Measurements from ENCODE around the gene MAP3K14. TPM values are rescaled to one million over a fixed set of nuclear protein-coding genes. Genes with fewer than 3 reads are reported as not detected.

The MAP3K14 gene
- total and polyA plus RNA-seq, 2 of the 4 experiments (the other 2 are of a cell fraction) = 4.1 to 21.7 TPM

GRCh38 chr17:45256114-45256966, 60.5 kb downstream of the MAP3K14 start (continued):
- TF ChIP-seq SMC3 (IDR thresholded peaks at IDR 0.05; ENCODE audit: low read depth, low read length) = no peak

GRCh38 chr17:45255358-45255757, 61.5 kb downstream of the MAP3K14 start:
- Histone ChIP-seq H2BK120ac (ENCODE audit: low read depth, low read length) (no peak overlapping the region), H4K20me1 (ENCODE audit: insufficient read depth, low read length) (no peaks in the 10 kb centered on the region), H3K79me1 (ENCODE audit: low read depth in 1 of 2, low read length in 2 of 2) (no peaks in the 10 kb centered on the region), H3K14ac (replicated peaks; ENCODE audit: low read depth, low read length) (no peak overlapping the region), H3K9me1 (ENCODE audit: insufficient read depth, low read length) (no peaks in the 10 kb centered on the region), H3K36me3 (ENCODE audit: control insufficient read depth, insufficient read depth, low read length) (no peaks in the 10 kb centered on the region), H3K56ac (ENCODE audit: extremely low read depth, insufficient read depth, low read length) (no peak overlapping the region), H3K18ac (ENCODE audit: low read depth, low read length) (no peak overlapping the region), H3K27me3 (ENCODE audit: control insufficient read depth, insufficient read depth, low read length) (no peaks in the 10 kb centered on the region), H3K23ac (ENCODE audit: low read depth, low read length) (no peak overlapping the region), H4K8ac (ENCODE audit: low read depth in 2 of 2, low read length in 2 of 2) (no peak overlapping the region), H4K5ac (ENCODE audit: low read depth, low read length) (no peak overlapping the region), H4K91ac (ENCODE audit: insufficient read depth, low read depth, low read length) (no peak overlapping the region), H3K9ac (ENCODE audit: low read depth, low read length) (no peak overlapping the region), H2BK20ac (ENCODE audit: low read depth, low read length) (no peak overlapping the region), H2BK5ac (ENCODE audit: low read depth, low read length, poor library complexity, severe bottlenecking) (no peak overlapping the region), H2AK5ac (ENCODE audit: low read depth, low read length) (no peak overlapping the region), H3K4me2 (ENCODE audit: low read depth, low read length) (no peak overlapping the region), H3K27ac (ENCODE audit: insufficient read depth, low read length) (no peak overlapping the region), H2AFZ (replicated peaks; ENCODE audit: low read length, poor library complexity) (no peak overlapping the region), H3K4ac (ENCODE audit: low read depth, low read length) (no peak overlapping the region), H3K4me1 (ENCODE audit: control insufficient read depth, insufficient read depth, low read length) (no peaks in the 10 kb centered on the region), H2AK9ac (replicated peaks; ENCODE audit: low read depth, low read length, poor library complexity) (no peak overlapping the region), H2BK15ac (ENCODE audit: low read depth, low read length) (no peak overlapping the region), H3K9me3 (ENCODE audit: control insufficient read depth, insufficient read depth, low read length) (no peaks in the 10 kb centered on the region), H3K4me3 (ENCODE audit: insufficient read depth, low read depth, low read length) (no peak overlapping the region)
- WGBS, 2 experiments (ENCODE audit: extremely low coverage in 2 of 2, insufficient read length in 1 of 2) = 80% methylated on average over 2 of the region's 8 CpGs; no CpG with 5 or more reads in 1 of the 2 experiments
- intact Hi-C loops (cut with micrococcal nuclease) (no loop called here), dilution Hi-C loops (cut with HindIII; ENCODE audit: low sequenced_read_pairs, unreplicated experiment) (no loop called here), in situ Hi-C loops (cut with MboI; ENCODE audit: low sequenced_read_pairs) (no loop called here)
- ATAC-seq (ENCODE audit: low read depth) (no peak), DNase-seq (no peak)
- no TSS peak for BruUV-seq (replicated peaks)
- POLR2A ChIA-PET (ENCODE audit: unreplicated experiment) = no interaction called here
- CTCF ChIA-PET = no interaction called here
- TF ChIP-seq BHLHE40 (IDR thresholded peaks at IDR 0.05; ENCODE audit: low read depth, low read length) (no peak), SMC3 (IDR thresholded peaks at IDR 0.05; ENCODE audit: low read depth, low read length) (no peak), RAD21 (IDR thresholded peaks at IDR 0.05; ENCODE audit: low read length) (no peak), CTCF (conservative IDR thresholded peaks at IDR 0.05; ENCODE audit: low read depth, low read length) (no peak), USF2 (IDR thresholded peaks at IDR 0.05; ENCODE audit: low read depth, low read length) (no peak), RFX5 (IDR thresholded peaks at IDR 0.05; ENCODE audit: low read depth, low read length) (no peak), MAFK (IDR thresholded peaks at IDR 0.05; ENCODE audit: low read depth, low read length) (no peak), CEBPB (IDR thresholded peaks at IDR 0.05; ENCODE audit: low read depth, low read length) (no peak), FOS (IDR thresholded peaks at IDR 0.05; ENCODE audit: low read depth, low read length) (no peak), ELK1 (IDR thresholded peaks at IDR 0.05; ENCODE audit: borderline replicate concordance, low read depth, low read length) (no peak), NFE2L2 (IDR thresholded peaks at IDR 0.05; ENCODE audit: low read depth, low read length) (no peak), MAZ (IDR thresholded peaks at IDR 0.05; ENCODE audit: borderline replicate concordance, low read depth, low read length) (no peak)
